HepG2 (cell line): ENCODE measurements around the gene TENT5A. TPM values are rescaled to one million over a fixed set of nuclear protein-coding genes. Genes with fewer than 3 reads are reported as not detected.

Experiments used
- ATAC-seq: fragments of 200-7000 bp; cut with Tn5 transposase; 3 replicates; pipeline ENCODE4 v1.9.1; 2020; ENCODE audit warnings: mild to moderate bottlenecking, moderate library complexity
- BruUV-seq: library from RNA; stranded (reverse); fragments of 400-500 nt; replicated peaks from 2 replicates; lab custom pipeline; 2021; lab: Mats Ljungman, UMichigan
- CTCF ChIA-PET: fragments of 300-600 bp; formaldehyde crosslinking; extraction: SDS; loops from one replicate; lab custom pipeline; 2021; ENCODE audit warnings: low total read pairs, inconsistent platforms, low intra/inter-chr PET ratio; lab: Yijun Ruan, JAX
- POLR2A ChIA-PET: fragments of 350-600 bp; sonication (Branson Sonifier 250); formaldehyde crosslinking; loops from one replicate; lab custom pipeline; 2020; ENCODE audit warnings: antibody characterized with exemption, inconsistent platforms; lab: Yijun Ruan, JAX
- DNase-seq: peaks from one replicate; pipeline ENCODE4 v3.0.0-alpha.2; 2015; ENCODE audit warnings: low spot score
- FAIRE-seq: peaks from 3 replicates; lab custom pipeline; 2011; peaks lifted over from hg19 to GRCh38; lab: Jason Lieb, UNC
- H2AFZ ChIP-seq: one replicate; pipeline ENCODE4 v1.6.1; 2011; ENCODE audit warnings: low read length, inconsistent platforms
- H3K27ac ChIP-seq: fragments of 300-600 bp; 3 replicates; pipeline ENCODE4 v1.8.0; 2011; ENCODE audit warnings: mixed run types, mild to moderate bottlenecking, mixed read lengths, low read length, inconsistent platforms; ENCODE audit not compliant: insufficient read depth; ENCODE audit errors: extremely low read length
- H3K27me3 ChIP-seq, 2 experiments: fragments of 200-600 bp in 1 of 2; 2 replicates in 1 of 2; 3 replicates in 1 of 2; pipeline versions ENCODE4 v1.6.0 to v1.8.0; 2011; ENCODE audit warnings: low read length in 2 of 2, mild to moderate bottlenecking in 2 of 2, moderate library complexity in 2 of 2, inconsistent platforms in 1 of 2; ENCODE audit not compliant: insufficient read depth in 2 of 2, control insufficient read depth in 1 of 2
- H3K36me3 ChIP-seq, 2 experiments: fragments of 200-600 bp in 1 of 2; replicated peaks in 1 of 2; 2 replicates in 1 of 2; 3 replicates in 1 of 2; pipeline versions ENCODE4 v1.5.1 to v1.8.0; 2011; ENCODE audit warnings: low read length in 2 of 2, inconsistent platforms in 1 of 2; ENCODE audit not compliant: insufficient read depth in 2 of 2, control insufficient read depth in 1 of 2
- H3K4me1 ChIP-seq: 2 replicates; pipeline ENCODE4 v1.5.1; 2012; ENCODE audit warnings: low read length, inconsistent platforms; ENCODE audit not compliant: insufficient read depth
- H3K4me2 ChIP-seq: 2 replicates; pipeline ENCODE4 v1.6.0; 2011; ENCODE audit warnings: low read depth, low read length, inconsistent platforms
- H3K4me3 ChIP-seq, 3 experiments: fragments of 200-600 bp in 1 of 3; sonication (generic), shearing (Covaris generic) in 1 of 3; replicated peaks in 1 of 3; 2 replicates each; pipeline ENCODE4 v1.5.1; 2011 to 2016; ENCODE audit warnings: low read length in 3 of 3, inconsistent platforms in 2 of 3, low read depth in 2 of 3, mild to moderate bottlenecking in 2 of 3, control low read depth in 1 of 3, mixed read lengths in 1 of 3; ENCODE audit not compliant: insufficient read depth in 1 of 3
- H3K79me2 ChIP-seq: one replicate; pipeline ENCODE4 v1.6.1; 2011; ENCODE audit warnings: low read length, inconsistent platforms; ENCODE audit not compliant: insufficient read depth
- H3K9ac ChIP-seq: 2 replicates; pipeline ENCODE4 v1.6.0; 2011; ENCODE audit warnings: mild to moderate bottlenecking, low read depth, low read length, inconsistent platforms; ENCODE audit not compliant: insufficient read depth
- H3K9me3 ChIP-seq: 2 replicates; pipeline ENCODE4 v1.5.1; 2012; ENCODE audit warnings: mild to moderate bottlenecking, low read length
- H4K20me1 ChIP-seq: 2 replicates; pipeline ENCODE4 v1.6.0; 2011; ENCODE audit warnings: inconsistent platforms, mild to moderate bottlenecking, low read length, moderate library complexity; ENCODE audit not compliant: insufficient read depth
- ATM ChIP-seq: fragments of 450-650 bp; IDR thresholded peaks from 2 replicates; pipeline ENCODE4 v1.7.1; 2017; ENCODE audit warnings: mild to moderate bottlenecking, borderline replicate concordance
- CEBPB ChIP-seq: IDR thresholded peaks from 2 replicates; pipeline ENCODE4 v1.6.1; 2011; ENCODE audit warnings: low read depth, low read length, improper control_type of control experiment, borderline replicate concordance
- KLF12 ChIP-seq: sonication (generic); formaldehyde crosslinking; IDR thresholded peaks from 2 replicates; pipeline ENCODE4 v1.4.0; 2020; ENCODE audit warnings: missing genetic modification reagents, borderline replicate concordance
- SATB2 ChIP-seq: sonication (generic); formaldehyde crosslinking; IDR thresholded peaks from 2 replicates; pipeline ENCODE4 v1.5.0; 2020; ENCODE audit warnings: missing genetic modification reagents
- ZNF235 ChIP-seq: sonication (generic); formaldehyde crosslinking; IDR thresholded peaks from 2 replicates; pipeline ENCODE4 v1.8.1; 2023; ENCODE audit warnings: mild to moderate bottlenecking, missing genetic modification reagents, borderline replicate concordance
- ZNF607 ChIP-seq: sonication (generic); formaldehyde crosslinking; IDR thresholded peaks from 2 replicates; pipeline ENCODE4 v1.5.1; 2020; ENCODE audit warnings: missing genetic modification reagents, mild to moderate bottlenecking, borderline replicate concordance
- WGBS: methylation state at CpG from one replicate; pipeline ENCODE4 v1.1.6; 2017; ENCODE audit warnings: low lambda C conversion rate; 5-methylcytosine and 5-hydroxymethylcytosine counted together
- in situ Hi-C: cut with HindIII; loops from 2 replicates; pipeline ENCODE4 v1.10.0; 2017; ENCODE audit warnings: low pct_unique_long_range_greater_than_20kb; ENCODE audit not compliant: extremely low pct_ligation_motif_present
- intact Hi-C: fragments of 100-400 bp; cut with micrococcal nuclease; formaldehyde crosslinking; loops from one replicate; pipeline ENCODE4 v1.10.0; 2022; ENCODE audit not compliant: unreplicated experiment
- polyA plus RNA-seq, 8 experiments: library from polyadenylated mRNA; depleted of rRNA in 3 of 8; stranded (reverse) in 7 of 8; unstranded in 1 of 8; fragments of >200 nt; fragmentation: Illumina TruSeq in 4 of 8; extraction: Trizol in 4 of 8; gene quantifications; 2 replicates each; pipeline versions ENCODE4 v1.2.1 to v1.2.3, GENCODE V29; 2011 to 2016; ENCODE audit warnings: low read depth in 4 of 8, missing spikeins in 1 of 8, mixed read lengths in 1 of 8; ENCODE audit not compliant: insufficient read depth in 1 of 8
- total RNA-seq, 5 experiments: library from RNA; depleted of rRNA; stranded (reverse); fragments of >200 nt; fragmentation: Illumina TruSeq; extraction: Trizol; gene quantifications; 2 replicates each; pipeline ENCODE4 v1.2.3, GENCODE V29; 2016; ENCODE audit warnings: low read depth in 1 of 5
- TF ChIP-seq, protein P1 (sequence below): sonication (generic); formaldehyde crosslinking; conservative IDR thresholded peaks from 2 replicates; pipeline ENCODE4 v1.4.0; 2020; ENCODE audit warnings: mild to moderate bottlenecking, missing genetic modification reagents, moderate library complexity
- TF ChIP-seq, protein P2 (sequence below): sonication (generic); formaldehyde crosslinking; IDR thresholded peaks from 2 replicates; pipeline ENCODE4 v1.4.0; 2020; ENCODE audit warnings: missing genetic modification reagents
- TF ChIP-seq, protein P3 (sequence below): sonication (generic); formaldehyde crosslinking; IDR thresholded peaks from 2 replicates; pipeline ENCODE4 v1.8.0; 2022; ENCODE audit warnings: mild to moderate bottlenecking, missing genetic modification reagents, borderline replicate concordance
- TF ChIP-seq, protein P4 (sequence below): sonication (generic); formaldehyde crosslinking; IDR thresholded peaks from 2 replicates; pipeline ENCODE4 v1.5.0; 2020; ENCODE audit warnings: missing genetic modification reagents, mild to moderate bottlenecking, borderline replicate concordance

Gene TENT5A
- total and polyA plus RNA-seq, 2 of the 13 experiments (the other 11 are each of a cell fraction or from before 2014, with no cell fraction given), result 8.0 to 13.8 TPM

DNA sequence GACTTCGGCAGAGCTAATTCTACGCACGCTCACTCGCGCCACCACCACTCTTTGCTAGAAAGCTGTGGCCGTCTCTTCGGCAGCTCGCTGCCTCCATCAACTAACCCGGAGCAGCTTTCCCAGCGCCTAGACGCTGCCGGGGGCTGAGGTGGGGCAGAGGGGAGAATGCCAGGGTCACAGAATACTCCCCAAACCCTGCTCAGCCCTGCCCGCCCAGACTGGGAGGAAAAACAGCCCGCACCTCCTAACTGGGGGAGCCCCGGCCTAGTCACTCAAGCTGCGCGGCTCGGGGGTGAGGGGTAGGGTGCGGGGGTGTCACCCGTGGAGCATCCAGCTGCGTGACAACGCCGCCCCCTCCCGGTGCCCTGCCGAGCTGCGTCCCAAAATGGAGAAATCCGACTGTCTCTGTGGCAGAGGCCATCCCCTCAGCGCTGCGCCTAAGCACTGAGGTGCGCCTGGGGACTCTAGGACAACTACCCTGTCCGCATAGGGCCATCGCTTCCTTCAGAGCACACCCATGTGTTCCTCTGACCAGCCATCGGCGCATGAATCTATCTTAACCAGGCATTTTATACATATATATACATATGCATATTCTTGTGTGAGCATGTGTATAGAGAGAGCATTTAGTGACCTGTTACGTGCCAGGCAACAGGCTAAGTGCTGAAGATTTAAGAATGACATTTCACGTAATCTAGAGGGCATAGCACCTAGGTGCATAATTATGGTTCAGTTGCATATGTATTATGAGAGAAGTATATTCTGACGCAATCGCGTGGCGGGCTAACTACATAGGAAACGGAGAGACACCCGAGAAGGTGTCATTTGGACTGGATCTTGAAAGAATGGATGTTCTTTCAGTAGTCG lies 1.5 kb upstream of the TENT5A start (continued):
- TF ChIP-seq ZNF607, result no peak

DNA sequence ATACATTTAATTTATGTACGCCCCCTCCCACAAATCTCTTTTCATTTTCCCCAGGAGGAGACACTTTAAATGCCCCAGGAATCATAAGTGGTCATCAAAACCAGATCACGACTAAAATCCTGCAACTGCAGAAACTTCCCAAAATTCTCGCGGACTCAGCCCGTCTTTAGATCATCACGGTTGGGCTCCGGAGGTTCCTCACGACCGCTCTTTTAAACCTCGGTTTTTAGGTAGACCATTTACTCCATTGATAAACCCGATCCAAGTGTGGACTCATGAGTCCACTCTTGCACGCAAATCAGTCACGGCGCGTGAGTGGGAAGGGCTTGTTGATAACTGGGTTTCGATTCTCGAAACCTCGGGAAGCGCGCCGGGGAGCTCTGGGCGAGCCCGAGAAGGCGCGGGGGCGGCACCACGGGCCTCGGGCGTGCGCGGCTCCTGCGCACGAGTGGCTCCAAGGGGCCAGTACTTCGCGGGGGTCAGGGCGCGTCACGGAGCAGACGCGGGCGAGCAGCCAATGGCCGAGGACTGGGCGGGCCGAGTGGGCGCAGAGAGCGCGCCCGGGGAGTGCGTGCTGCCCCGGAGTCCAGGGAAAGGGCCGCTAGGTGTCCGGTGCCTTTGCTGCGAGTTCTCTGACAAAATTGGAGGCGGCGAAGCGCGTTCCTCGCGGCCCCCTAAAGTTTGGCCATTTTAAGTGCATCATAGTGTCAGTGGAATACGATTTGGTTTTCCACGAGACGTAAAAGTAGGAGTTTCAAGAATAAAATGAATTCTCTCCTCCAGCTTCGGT lies 635 bp upstream of the TENT5A start:
- H3K36me3 ChIP-seq, result no peaks in the 10 kb centered on the region; a peak in 2 of 5 replicates
- no TSS peak for BruUV-seq
- peak; percentile 80 for DNase-seq
- H3K9ac ChIP-seq, result peak overlapping the region; percentile 76
- under 1% methylated on average over 35 of the region's 63 CpGs for WGBS
- H3K79me2 ChIP-seq, result peaks cover 37% of the 10 kb centered on the region
- POLR2A ChIA-PET, result interaction anchor here (0.6 to 3.1 kb wide), 18 partner anchors 9 to 495 kb away, joined by 3 to 50 read pairs (median 6); no protein-coding TSS in a partner anchor
- peaks cover 47% of the 10 kb centered on the region for H3K4me1 ChIP-seq
- peak overlapping the region; percentile 93 for H3K4me2 ChIP-seq
- ATAC-seq, result peak; percentile 90
- no peak overlapping the region for H2AFZ ChIP-seq
- H3K4me3 ChIP-seq, result peak overlapping the region; percentile 79 to 91 (median 90)
- CTCF ChIA-PET, result interaction anchor here (0.8 kb wide), 1 partner anchor 145 kb away, joined by 3 read pairs; no protein-coding TSS in a partner anchor
- FAIRE-seq, result no peak
- in situ Hi-C loops (loop anchor here (5.0 kb wide), 1 partner anchor 244 kb away; no protein-coding TSS in a partner anchor), intact Hi-C loops (loop anchor here (1.0 to 10.0 kb wide), 13 partner anchors 54 to 512 kb away; partner anchors contain the start of gene IBTK)
- no peaks in the 10 kb centered on the region for H3K27me3 ChIP-seq
- peak overlapping the region; percentile 92 for H3K27ac ChIP-seq
- no peaks in the 10 kb centered on the region for H3K9me3 ChIP-seq
- peaks cover 13% of the 10 kb centered on the region for H4K20me1 ChIP-seq
- TF ChIP-seq SATB2 (CRISPR knock-in tag), result peak; percentile 94; the same call in 1 of the 2 replicates
- TF ChIP-seq, protein P1, sequence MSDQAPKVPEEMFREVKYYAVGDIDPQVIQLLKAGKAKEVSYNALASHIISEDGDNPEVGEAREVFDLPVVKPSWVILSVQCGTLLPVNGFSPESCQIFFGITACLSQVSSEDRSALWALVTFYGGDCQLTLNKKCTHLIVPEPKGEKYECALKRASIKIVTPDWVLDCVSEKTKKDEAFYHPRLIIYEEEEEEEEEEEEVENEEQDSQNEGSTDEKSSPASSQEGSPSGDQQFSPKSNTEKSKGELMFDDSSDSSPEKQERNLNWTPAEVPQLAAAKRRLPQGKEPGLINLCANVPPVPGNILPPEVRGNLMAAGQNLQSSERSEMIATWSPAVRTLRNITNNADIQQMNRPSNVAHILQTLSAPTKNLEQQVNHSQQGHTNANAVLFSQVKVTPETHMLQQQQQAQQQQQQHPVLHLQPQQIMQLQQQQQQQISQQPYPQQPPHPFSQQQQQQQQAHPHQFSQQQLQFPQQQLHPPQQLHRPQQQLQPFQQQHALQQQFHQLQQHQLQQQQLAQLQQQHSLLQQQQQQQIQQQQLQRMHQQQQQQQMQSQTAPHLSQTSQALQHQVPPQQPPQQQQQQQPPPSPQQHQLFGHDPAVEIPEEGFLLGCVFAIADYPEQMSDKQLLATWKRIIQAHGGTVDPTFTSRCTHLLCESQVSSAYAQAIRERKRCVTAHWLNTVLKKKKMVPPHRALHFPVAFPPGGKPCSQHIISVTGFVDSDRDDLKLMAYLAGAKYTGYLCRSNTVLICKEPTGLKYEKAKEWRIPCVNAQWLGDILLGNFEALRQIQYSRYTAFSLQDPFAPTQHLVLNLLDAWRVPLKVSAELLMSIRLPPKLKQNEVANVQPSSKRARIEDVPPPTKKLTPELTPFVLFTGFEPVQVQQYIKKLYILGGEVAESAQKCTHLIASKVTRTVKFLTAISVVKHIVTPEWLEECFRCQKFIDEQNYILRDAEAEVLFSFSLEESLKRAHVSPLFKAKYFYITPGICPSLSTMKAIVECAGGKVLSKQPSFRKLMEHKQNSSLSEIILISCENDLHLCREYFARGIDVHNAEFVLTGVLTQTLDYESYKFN (CRISPR knock-in tag), result peak; percentile 59
- TF ChIP-seq, protein P2, sequence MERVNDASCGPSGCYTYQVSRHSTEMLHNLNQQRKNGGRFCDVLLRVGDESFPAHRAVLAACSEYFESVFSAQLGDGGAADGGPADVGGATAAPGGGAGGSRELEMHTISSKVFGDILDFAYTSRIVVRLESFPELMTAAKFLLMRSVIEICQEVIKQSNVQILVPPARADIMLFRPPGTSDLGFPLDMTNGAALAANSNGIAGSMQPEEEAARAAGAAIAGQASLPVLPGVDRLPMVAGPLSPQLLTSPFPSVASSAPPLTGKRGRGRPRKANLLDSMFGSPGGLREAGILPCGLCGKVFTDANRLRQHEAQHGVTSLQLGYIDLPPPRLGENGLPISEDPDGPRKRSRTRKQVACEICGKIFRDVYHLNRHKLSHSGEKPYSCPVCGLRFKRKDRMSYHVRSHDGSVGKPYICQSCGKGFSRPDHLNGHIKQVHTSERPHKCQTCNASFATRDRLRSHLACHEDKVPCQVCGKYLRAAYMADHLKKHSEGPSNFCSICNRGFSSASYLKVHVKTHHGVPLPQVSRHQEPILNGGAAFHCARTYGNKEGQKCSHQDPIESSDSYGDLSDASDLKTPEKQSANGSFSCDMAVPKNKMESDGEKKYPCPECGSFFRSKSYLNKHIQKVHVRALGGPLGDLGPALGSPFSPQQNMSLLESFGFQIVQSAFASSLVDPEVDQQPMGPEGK, result peak; percentile 81
- TF ChIP-seq ZNF235 (CRISPR knock-in tag), result no peak
- TF ChIP-seq ATM, result no peak
- TF ChIP-seq CEBPB, result no peak
- no peak; the same call in 1 of the 2 replicates for TF ChIP-seq KLF12 (CRISPR knock-in tag)
- TF ChIP-seq, protein P3, sequence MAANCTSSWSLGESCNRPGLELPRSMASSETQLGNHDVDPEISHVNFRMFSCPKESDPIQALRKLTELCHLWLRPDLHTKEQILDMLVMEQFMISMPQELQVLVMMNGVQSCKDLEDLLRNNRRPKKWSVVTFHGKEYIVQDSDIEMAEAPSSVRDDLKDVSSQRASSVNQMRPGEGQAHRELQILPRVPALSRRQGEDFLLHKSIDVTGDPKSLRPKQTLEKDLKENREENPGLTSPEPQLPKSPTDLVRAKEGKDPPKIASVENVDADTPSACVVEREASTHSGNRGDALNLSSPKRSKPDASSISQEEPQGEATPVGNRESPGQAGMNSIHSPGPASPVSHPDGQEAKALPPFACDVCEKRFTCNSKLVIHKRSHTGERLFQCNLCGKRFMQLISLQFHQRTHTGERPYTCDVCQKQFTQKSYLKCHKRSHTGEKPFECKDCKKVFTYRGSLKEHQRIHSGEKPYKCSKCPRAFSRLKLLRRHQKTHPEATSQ (CRISPR knock-in tag), result no peak; the same call in 1 of the 2 replicates
- TF ChIP-seq, protein P4, sequence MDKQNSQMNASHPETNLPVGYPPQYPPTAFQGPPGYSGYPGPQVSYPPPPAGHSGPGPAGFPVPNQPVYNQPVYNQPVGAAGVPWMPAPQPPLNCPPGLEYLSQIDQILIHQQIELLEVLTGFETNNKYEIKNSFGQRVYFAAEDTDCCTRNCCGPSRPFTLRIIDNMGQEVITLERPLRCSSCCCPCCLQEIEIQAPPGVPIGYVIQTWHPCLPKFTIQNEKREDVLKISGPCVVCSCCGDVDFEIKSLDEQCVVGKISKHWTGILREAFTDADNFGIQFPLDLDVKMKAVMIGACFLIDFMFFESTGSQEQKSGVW (CRISPR knock-in tag), result no peak
